GM21619 (cell line): Measurements from ENCODE around the gene IRS2.

Source experiments
- ATAC-seq: cut with Tn5 transposase; IDR thresholded peaks from one replicate; pipeline ENCODE4 v1.9.1; 2021; ENCODE audit not compliant: unreplicated experiment

IRS2 gene

DNA sequence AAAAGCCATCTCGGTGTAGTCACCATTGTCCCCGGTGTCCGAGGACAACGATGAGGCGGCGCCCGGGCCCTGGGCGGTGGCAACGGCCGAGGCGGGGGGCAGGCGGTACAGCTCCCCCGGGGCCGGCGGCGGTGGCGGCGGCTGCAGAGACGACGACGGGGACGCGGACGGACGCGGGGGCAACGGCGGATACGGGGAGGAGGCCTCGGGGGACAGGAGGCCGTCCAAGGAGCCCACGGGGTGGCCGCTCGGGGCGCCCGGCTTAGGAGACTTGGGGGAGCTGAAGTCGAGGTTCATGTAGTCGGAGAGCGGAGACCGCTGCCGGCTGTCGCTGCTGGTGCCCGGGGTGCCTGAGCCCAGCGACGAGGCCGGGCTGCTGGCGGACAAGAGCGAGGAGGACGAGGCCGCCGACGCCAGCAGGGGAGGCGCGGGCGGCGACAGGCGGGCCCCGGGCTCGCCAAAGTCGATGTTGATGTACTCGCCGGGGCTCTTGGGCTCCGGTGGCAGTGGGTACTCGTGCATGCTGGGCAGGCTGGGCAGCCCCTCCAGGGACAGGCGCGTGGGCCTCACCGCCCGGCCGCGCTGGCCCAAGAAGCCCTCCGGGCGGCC lies 3.5 kb downstream of the IRS2 start:
- no peak for ATAC-seq

GRCh38 chr13:109782066-109782822 lies 4.1 kb downstream of the IRS2 start:
- no peak for ATAC-seq

- ATAC-seq = no peak
These were observed 4.9 kb downstream of the IRS2 start for GRCh38 chr13:109781384-109782065.

DNA sequence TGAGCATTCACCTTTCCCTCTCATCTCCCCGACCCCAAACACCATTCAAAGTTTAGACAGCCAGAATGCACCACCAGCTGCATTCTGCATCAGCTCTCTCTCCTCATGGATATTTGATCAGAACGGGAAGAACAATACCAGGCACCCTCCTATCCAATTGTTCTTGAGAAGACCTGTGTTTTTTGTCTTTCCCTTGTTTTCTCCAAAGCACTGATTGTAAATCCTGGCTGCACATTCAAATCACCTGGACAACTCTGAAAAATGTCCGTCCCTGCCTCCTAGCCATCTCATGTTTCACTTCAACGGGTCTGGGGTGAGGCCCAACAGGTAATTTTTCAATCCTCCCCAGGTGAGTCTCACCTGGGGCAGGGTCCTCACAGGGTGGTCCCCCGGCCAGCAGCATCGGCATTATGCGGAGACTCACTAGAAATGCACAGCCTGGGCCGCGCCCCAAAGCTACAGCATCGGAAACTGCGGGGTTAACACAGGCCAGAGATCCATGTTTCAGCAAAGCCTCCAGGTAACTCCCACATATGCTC lies 5.5 kb downstream of the IRS2 start:
- ATAC-seq = no peak

GRCh38 chr13:109779876-109780510 lies 6.4 kb downstream of the IRS2 start:
- ATAC-seq = no peak

GRCh38 chr13:109779074-109779473 lies 7.3 kb downstream of the IRS2 start:
- ATAC-seq = no peak

GRCh38 chr13:109778102-109778542 lies 8.3 kb downstream of the IRS2 start:
- ATAC-seq = no peak

DNA sequence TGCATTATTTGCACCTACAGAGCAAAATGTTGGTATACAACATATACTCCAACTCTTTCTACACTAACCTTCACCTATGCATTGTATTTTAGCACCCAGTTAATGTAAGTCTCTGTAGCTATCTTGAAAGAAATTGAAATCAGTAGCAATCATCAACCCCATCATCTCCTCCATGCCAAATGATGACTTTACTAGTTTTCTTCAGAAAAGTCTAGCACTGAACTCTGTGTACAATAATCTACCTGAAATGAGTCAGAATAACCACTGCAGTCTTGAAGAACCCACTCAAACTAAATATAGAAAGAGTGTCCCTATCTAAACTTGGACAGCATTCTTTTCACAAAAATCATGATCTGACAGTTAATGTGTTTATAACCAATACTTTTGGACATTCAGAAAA lies 9.8 kb downstream of the IRS2 start:
- no peak for ATAC-seq

GRCh38 chr13:109773786-109774185 lies 12.6 kb downstream of the IRS2 start:
- ATAC-seq = no peak

DNA sequence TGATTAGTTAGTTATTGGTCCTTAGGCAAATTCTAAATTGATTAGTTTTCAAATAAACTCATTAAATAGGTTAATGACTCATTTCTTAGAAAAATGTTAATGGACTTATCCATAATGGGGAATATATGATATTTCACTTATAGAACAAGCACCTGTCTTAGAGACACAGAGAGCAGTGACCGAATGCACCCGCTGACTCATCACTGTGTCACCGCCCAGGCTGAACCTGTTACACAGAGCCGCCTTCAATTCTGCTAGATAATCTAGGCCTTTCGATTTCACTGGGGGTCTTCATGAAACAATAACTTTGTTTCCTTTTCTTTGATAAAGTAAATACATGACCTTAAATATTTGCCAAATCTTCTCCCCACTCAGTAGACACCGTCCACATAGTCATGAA lies 13.1 kb downstream of the IRS2 start:
- no peak for ATAC-seq

DNA sequence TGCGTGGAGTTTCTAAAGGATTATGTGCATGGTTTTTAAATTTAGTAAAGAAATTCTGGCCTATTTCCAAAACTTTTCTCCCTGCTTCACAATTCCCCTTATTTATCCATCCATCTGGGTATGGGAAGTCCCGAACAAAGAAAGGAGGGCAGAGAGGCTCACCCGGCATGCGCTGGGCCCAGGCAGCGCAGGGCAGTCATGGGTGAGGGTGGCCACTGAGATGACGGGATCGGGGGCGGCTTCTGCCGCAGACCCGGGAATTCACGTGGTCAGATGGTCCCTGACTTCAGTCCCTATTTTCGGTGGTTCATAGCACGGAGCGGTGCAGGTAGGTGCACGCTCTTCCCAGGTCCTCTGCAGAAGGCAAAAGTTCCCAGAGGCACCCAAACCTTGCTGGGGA lies 14.5 kb downstream of the IRS2 start:
- ATAC-seq = no peak

GRCh38 chr13:109770436-109770835 lies 15.9 kb downstream of the IRS2 start:
- no peak for ATAC-seq

GRCh38 chr13:109769921-109770320 lies 16.5 kb downstream of the IRS2 start:
- no peak for ATAC-seq

GRCh38 chr13:109769275-109769674 lies 17.1 kb downstream of the IRS2 start:
- no peak for ATAC-seq

DNA sequence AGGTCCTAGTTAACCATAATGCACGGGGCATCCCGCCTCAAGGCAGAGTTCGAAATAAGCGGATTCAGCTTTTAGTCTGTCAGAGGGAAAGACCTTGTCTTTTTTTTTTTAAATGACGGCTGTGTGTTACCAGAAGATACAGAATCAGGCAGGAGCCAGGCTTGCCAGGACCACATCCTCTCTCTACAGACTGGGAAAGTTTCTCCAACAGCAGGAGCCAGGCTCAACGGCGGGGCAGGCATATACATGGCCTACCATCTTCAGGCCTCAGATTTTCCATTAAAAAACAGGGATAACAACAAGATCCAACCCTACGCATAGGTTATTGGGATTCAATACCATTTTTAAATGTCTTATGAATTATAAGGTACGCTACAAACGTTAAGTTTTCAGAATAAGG lies 17.8 kb downstream of the IRS2 start:
- ATAC-seq = no peak

DNA sequence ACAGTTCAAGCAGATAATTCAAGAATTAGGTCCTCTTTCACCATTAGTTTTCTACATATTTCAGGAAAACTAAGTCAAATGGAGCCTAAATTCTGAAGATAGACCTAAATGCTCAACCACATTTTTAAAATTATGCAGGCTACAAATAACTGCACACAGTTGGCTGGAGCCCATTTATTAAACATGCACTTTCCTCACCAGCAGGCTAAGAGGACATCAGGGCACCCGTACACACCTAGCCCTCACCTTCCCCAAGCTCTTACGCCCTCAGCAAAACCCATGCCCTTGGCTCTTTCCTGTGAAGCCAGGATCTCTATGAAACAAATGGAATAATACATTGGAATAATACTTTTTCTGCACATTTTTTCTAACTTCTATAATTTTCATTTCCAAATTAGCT lies 18.2 kb downstream of the IRS2 start:
- ATAC-seq = no peak

- ATAC-seq = no peak
These were observed 19.4 kb downstream of the IRS2 start for GRCh38 chr13:109767023-109767422.

- ATAC-seq = no peak
These were observed 21.7 kb downstream of the IRS2 start for GRCh38 chr13:109764470-109765291.

DNA sequence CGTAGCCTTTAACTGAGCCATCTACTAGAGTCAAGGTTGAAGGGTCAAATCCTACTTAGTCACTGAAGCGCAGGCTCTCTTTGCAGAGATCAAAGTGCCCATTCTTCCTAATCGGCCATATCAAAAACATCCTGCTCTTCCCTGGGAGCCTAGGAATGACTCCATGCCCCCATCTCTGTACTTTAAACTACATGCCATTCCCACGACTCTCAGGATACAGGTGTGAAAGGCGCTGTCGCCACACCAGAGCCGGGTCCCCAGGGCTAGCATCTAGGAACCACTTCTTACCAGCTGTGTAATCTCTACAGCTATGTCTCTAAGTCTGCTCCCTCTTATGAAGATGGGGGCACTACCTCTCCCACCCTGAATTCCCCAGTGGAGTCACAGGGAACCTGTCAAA lies 22.3 kb downstream of the IRS2 start:
- ATAC-seq = no peak

- ATAC-seq = no peak
These were observed 23.6 kb downstream of the IRS2 start for GRCh38 chr13:109762791-109763190.

- ATAC-seq = no peak
These were observed 24.7 kb downstream of the IRS2 start for GRCh38 chr13:109761695-109762094.
